GM13976 (cell line): ENCODE data around the gene NMS.
A peak's percentile ranks its signal among the peaks of the same experiment; 100 is the strongest.

Experiments used
- DNase-seq: peaks from one replicate; pipeline ENCODE4 v3.0.0; 2012; ENCODE audit warnings: low spot score
- CTCF ChIP-seq: IDR thresholded peaks from 2 replicates; pipeline ENCODE4 v1.5.1; 2012; ENCODE audit warnings: borderline replicate concordance, mild to moderate bottlenecking; ENCODE audit not compliant: insufficient read depth; ENCODE audit errors: extremely low read depth, missing control alignments, control extremely low read depth
- in situ Hi-C: fragments of 300-500 bp; cut with MboI; formaldehyde crosslinking; loops from one replicate; pipeline ENCODE4 v1.12.0; 2022; ENCODE audit warnings: low sequenced_read_pairs, mixed read lengths, inconsistent platforms; ENCODE audit not compliant: unreplicated experiment

The NMS gene

GRCh38 chr2:100482741-100483140 lies 12.5 kb downstream of the NMS start:
- in situ Hi-C loops = no loop called here
- DNase-seq = peak; percentile 21
- TF ChIP-seq CTCF = no peak

GRCh38 chr2:100483895-100484294 lies 13.6 kb downstream of the NMS start:
- DNase-seq = no peak
- no peak for TF ChIP-seq CTCF
- in situ Hi-C loops = no loop called here

GRCh38 chr2:100484390-100484789 lies 14.1 kb downstream of the NMS start:
- no peak for TF ChIP-seq CTCF
- DNase-seq = no peak
- in situ Hi-C loops = no loop called here

- DNase-seq = no peak
- no peak for TF ChIP-seq CTCF
- in situ Hi-C loops = no loop called here
These were observed 15.1 kb downstream of the NMS start for GRCh38 chr2:100485396-100485795.

- TF ChIP-seq CTCF = no peak
- in situ Hi-C loops = no loop called here
- no peak for DNase-seq
These were observed 24.4 kb downstream of the NMS start for GRCh38 chr2:100494712-100495111.

- DNase-seq = no peak
- no peak for TF ChIP-seq CTCF
- in situ Hi-C loops = no loop called here
These were observed 32.5 kb downstream of the NMS start for GRCh38 chr2:100502782-100503181.

GRCh38 chr2:100504542-100504941 lies 34.3 kb downstream of the NMS start:
- in situ Hi-C loops = no loop called here
- no peak for TF ChIP-seq CTCF
- DNase-seq = no peak
